GM23248 (cell line): ENCODE results near the gene PTPN14.

Experiments
- EZH2 ChIP-seq: fragments of 200-600 bp; sonication (generic); IDR thresholded peaks from 2 replicates; pipeline ENCODE4 v1.6.1; 2018; ENCODE audit warnings: antibody characterized with exemption, mild to moderate bottlenecking; ENCODE audit not compliant: insufficient read depth, poor library complexity, severe bottlenecking
- EZH2phosphoT487 ChIP-seq: fragments of 200-600 bp; sonication (generic); IDR thresholded peaks from 2 replicates; pipeline ENCODE4 v1.6.1; 2018; ENCODE audit warnings: antibody characterized with exemption, moderate library complexity, mild to moderate bottlenecking, low read depth; ENCODE audit not compliant: insufficient read depth

DNA sequence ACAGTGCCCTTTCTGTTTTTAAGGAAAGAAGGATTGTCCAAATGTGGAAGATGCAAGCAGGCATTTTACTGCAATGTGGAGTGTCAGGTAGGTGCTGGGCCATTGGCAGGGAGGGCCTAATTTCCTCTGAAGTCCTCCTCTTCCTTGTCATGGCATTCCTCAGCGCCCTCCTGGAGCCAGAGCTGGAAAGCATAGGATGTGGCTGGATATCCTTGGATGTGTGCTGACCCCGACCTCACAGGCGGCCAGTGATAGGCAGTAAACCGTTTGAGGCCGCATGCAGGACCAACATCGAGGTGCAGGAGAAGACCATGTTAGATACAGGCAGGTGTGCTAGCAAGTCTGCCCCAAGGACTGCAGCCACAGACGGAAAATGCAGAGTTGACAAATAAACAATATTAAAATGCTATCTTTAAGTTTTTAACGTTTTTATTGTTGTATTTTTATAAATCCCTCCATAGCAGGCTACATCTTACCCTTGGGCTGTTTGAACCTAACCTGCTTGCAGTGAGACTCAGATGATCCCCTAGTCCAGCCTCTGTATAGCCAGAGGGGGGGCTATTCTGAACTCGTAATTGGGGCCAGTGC, 246.1 kb downstream of the PTPN14 start:
- TF ChIP-seq EZH2 (no peak), EZH2phosphoT487 (no peak)
